Stomach smooth muscle (tissue), 2 donors: ENCODE results near the gene ADGRL4.
"Not testable (repeated sequence)": the region's sequence is repeated elsewhere in the genome, so short reads cannot be mapped to it uniquely, and the experiment has no call there.

Experiments
- H3K27ac ChIP-seq: one replicate; pipeline ENCODE4 v1.7.0; 2013; ENCODE audit warnings: mild to moderate bottlenecking, low read length, inconsistent platforms
- H3K27me3 ChIP-seq, 2 donors: one replicate each; pipeline ENCODE4 v1.7.0; 2013; ENCODE audit warnings: low read length in 2 of 2; ENCODE audit not compliant: insufficient read depth in 2 of 2, control insufficient read depth in 1 of 2
- H3K36me3 ChIP-seq, 2 donors: one replicate each; pipeline ENCODE4 v1.7.0; 2013; ENCODE audit warnings: low read length in 2 of 2; ENCODE audit not compliant: control insufficient read depth in 2 of 2, insufficient read depth in 2 of 2
- H3K4me1 ChIP-seq: one replicate; pipeline ENCODE4 v1.7.0; 2013; ENCODE audit warnings: low read length; ENCODE audit not compliant: control insufficient read depth, insufficient read depth
- H3K4me3 ChIP-seq, 2 donors: one replicate each; pipeline ENCODE4 v1.7.0; 2013; ENCODE audit warnings: low read length in 2 of 2
- H3K9ac ChIP-seq, 2 donors: one replicate each; pipeline ENCODE4 v1.7.0; 2013; ENCODE audit warnings: low read length in 2 of 2, mild to moderate bottlenecking in 1 of 2
- H3K9me3 ChIP-seq, 2 donors: one replicate each; pipeline ENCODE4 v1.7.0; 2013; ENCODE audit warnings: low read length in 2 of 2; ENCODE audit not compliant: control insufficient read depth in 2 of 2
- donor health status: healthy.
- donor health status: Pancreatic carcinoma.

Gene ADGRL4

DNA sequence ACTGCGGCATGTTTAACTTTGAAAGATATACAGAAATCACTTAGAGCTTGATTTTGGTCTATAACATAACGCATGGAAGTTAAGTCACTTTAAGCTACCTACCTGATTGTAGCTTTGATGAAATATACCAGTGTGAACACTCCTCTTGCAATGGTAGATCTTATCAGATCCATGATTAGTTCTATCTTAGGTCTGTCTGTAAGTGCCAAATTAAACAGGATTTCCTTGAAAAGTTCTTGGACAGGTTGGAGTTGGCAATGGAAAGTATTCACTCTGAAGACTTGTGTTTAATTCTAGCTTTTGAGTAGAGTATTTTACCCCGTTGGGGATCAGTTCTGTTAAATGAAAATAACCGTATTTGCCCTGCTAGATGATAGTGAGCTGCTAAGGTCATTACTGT is 4.1 kb upstream of the ADGRL4 start:
- Histone ChIP-seq H3K27ac (no peak overlapping the region), H3K9ac (no peak overlapping the region), H3K9me3 (no peaks in the 10 kb centered on the region), H3K36me3 (no peaks in the 10 kb centered on the region), H3K4me1 (no peaks in the 10 kb centered on the region), H3K27me3 (peaks cover 0 to 4% of the 10 kb centered on the region in 2 donors), H3K4me3 (no peak overlapping the region)

DNA sequence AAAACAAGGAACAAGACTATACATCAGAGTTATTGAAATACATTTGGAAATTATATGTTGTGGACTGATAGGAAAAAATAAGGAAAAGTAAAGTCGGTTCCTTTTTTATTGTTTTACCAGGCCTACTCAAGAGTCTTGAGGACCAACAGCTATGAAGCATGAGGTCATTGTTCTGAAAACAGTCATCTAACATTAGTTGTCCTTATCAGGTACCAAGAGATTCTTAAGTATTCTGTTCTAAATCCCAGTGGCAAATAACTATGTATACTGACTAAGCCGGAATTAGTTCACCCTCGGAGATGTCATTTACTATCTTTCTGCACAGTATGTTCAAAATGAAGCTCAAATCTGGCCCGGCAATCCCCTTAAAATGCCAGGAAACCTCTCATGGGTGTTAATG is 585 bp downstream of the ADGRL4 start:
- H3K27ac ChIP-seq = peak overlapping the region; percentile 4
- peaks cover 0 to 4% of the 10 kb centered on the region in 2 donors for H3K27me3 ChIP-seq
- H3K4me3 ChIP-seq = peak overlapping the region in 1 of 2 donors; percentile 1
- H3K36me3 ChIP-seq = no peaks in the 10 kb centered on the region
- H3K4me1 ChIP-seq = no peaks in the 10 kb centered on the region
- peak overlapping the region in 1 of 2 donors; percentile 22 for H3K9ac ChIP-seq
- no peaks in the 10 kb centered on the region for H3K9me3 ChIP-seq

DNA sequence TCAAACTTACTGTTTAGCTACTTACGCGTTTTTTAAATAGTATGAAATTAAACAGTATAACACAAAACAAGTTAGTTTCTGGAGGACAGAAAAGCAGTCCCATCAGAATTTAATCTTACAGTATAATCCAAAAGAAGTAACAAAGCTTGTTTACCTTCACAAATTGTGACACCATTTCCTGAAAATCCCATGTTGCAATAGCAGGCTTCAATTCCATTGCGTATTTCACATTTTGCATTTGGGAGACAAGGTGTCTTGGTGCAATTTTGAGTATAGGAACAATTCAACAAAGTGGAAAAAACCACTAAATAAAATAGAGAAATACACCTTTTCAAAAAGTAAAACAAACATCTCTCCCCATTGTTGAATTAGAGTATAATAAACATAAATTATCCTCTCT is 1.6 kb downstream of the ADGRL4 start:
- Histone ChIP-seq H3K9me3 (no peaks in the 10 kb centered on the region), H3K4me3 (no peak overlapping the region), H3K9ac (no peak overlapping the region), H3K27ac (no peak overlapping the region), H3K4me1 (no peaks in the 10 kb centered on the region), H3K36me3 (no peaks in the 10 kb centered on the region), H3K27me3 (peaks cover 0 to 4% of the 10 kb centered on the region in 2 donors)

DNA sequence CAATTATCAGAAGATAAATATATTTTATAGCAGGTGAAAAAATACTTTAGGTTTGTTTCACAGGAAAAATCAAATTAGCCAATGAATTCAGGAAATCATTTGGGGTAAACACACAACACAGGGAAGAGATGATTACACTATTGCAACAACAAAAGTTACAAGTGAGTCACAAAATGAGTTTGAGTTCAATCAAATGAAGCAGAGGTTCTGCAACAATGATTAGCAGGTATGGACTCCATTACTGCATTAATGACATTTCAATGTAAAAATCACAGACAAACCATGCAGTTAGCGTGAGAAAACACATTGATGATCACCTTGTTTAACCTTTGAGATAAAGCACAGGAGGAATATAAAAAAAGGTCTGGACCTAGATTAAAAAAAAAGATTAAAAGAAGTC is 9.7 kb downstream of the ADGRL4 start:
- Histone ChIP-seq H3K9ac (no peak overlapping the region), H3K4me3 (no peak overlapping the region), H3K27me3 (no peaks in the 10 kb centered on the region), H3K9me3 (no peaks in the 10 kb centered on the region), H3K27ac (no peak overlapping the region), H3K4me1 (no peaks in the 10 kb centered on the region), H3K36me3 (no peaks in the 10 kb centered on the region)

DNA sequence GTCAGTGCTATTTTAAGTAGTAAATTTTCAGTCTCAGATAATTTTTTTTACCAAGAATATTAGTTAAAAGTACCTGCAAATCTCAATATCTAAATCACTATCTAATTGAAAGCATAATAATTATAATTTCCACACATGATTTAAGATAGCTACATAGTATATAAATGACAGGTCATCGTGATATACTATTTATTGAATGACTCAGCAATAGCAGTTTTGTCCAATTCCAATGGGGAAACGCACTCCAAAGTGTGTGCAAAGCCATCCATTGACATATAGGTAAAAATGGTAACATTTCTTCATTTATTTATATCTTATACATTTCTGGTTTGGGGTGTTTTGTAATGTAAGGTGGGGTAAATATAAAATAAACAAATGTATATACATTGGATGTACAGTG is 19.5 kb downstream of the ADGRL4 start:
- Histone ChIP-seq H3K9ac (no peak overlapping the region), H3K4me3 (no peak overlapping the region), H3K9me3 (peaks cover 0 to 4% of the 10 kb centered on the region in 2 donors), H3K27me3 (no peaks in the 10 kb centered on the region), H3K27ac (no peak overlapping the region), H3K36me3 (no peaks in the 10 kb centered on the region), H3K4me1 (no peaks in the 10 kb centered on the region)

DNA sequence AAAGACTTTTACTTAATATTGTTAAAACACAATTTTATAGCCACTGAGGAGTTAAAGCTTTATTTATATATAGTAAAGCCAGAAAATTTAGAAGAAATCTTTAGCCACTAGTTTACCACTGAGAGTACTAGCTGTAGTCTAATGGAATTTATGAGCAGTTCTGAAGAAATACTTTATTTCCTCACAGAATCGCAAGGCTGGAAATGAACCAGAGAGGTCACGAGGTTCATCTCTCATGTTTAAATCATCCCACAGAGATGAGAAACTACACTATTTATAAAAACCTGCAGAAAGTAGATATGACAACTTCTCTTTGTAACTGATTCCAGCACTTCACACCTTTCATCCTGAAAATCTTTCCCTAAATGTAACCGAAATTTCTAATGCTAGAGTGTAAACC is 26.0 kb downstream of the ADGRL4 start:
- H3K27ac ChIP-seq = no peak overlapping the region
- H3K4me3 ChIP-seq = no peak overlapping the region
- no peak overlapping the region for H3K9ac ChIP-seq
- H3K36me3 ChIP-seq = no peaks in the 10 kb centered on the region
- no peaks in the 10 kb centered on the region for H3K4me1 ChIP-seq
- H3K9me3 ChIP-seq = no peaks in the 10 kb centered on the region
- no peaks in the 10 kb centered on the region for H3K27me3 ChIP-seq

DNA sequence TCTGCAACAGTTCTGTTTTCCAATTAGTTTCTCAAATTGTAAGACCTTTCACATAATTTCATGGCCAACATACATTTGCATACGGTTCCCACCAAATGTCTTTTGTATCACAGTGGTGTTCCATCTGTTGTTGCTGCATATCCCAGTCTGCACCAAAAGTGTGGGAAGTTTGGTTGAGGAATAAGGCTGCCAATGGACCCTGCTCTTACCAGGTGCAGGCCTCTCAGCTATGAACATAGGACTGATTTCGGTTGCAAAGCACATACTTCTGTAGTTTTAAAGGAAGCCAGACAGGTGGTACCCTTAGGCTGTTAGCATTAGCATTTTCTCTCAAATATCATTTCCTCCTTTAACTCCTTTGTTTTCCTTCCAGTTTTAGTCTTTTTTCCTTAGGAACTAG is 33.8 kb downstream of the ADGRL4 start:
- Histone ChIP-seq H3K9ac (no peak overlapping the region), H3K27me3 (no peaks in the 10 kb centered on the region), H3K27ac (no peak overlapping the region), H3K4me3 (no peak overlapping the region), H3K4me1 (no peaks in the 10 kb centered on the region), H3K36me3 (no peaks in the 10 kb centered on the region), H3K9me3 (no peaks in the 10 kb centered on the region)

DNA sequence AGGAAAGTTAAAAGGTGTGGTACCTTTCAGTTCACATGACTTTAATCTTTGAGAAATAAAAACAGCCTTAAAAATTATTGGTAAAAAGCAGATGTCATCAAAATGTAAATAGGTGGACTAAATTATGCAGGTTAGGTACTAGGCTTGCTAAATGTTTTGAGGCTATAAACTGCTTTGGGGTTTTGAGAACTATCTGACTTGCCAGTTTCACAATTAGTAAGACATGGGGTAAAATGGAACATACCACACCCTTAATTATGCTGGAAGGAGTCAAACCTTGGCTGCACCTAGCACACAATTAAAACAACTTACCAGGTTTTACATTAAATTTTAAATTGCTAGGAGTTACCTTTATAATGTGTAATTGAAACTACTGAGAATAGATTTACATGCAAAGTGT is 39.4 kb downstream of the ADGRL4 start:
- not testable (repeated sequence) for H3K9me3 ChIP-seq, H3K36me3 ChIP-seq, H3K4me3 ChIP-seq, H3K27ac ChIP-seq, H3K4me1 ChIP-seq, H3K27me3 ChIP-seq, H3K9ac ChIP-seq

DNA sequence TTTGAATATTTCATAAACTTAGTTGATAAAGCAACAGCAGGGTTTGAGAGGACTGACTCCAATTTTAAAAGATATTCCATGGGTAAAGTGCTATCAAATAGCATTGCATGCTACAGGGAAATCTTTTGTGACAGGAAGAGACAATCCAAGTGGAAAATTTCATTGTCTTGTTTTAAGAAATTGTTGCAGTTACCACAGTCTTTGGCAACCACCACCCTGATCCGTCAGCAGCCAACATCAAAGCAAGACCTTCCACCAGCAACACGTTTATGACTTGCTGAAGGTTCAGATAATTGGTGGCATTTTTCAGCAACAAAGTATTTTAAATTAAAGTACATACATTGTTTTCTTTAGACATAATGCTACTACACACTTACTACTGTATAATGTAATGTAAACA is 47.8 kb downstream of the ADGRL4 start:
- no peak overlapping the region for H3K27ac ChIP-seq
- H3K4me3 ChIP-seq = no peak overlapping the region
- no peaks in the 10 kb centered on the region for H3K36me3 ChIP-seq
- H3K9me3 ChIP-seq = no peaks in the 10 kb centered on the region
- no peak overlapping the region for H3K9ac ChIP-seq
- no peaks in the 10 kb centered on the region for H3K27me3 ChIP-seq
- no peaks in the 10 kb centered on the region for H3K4me1 ChIP-seq

DNA sequence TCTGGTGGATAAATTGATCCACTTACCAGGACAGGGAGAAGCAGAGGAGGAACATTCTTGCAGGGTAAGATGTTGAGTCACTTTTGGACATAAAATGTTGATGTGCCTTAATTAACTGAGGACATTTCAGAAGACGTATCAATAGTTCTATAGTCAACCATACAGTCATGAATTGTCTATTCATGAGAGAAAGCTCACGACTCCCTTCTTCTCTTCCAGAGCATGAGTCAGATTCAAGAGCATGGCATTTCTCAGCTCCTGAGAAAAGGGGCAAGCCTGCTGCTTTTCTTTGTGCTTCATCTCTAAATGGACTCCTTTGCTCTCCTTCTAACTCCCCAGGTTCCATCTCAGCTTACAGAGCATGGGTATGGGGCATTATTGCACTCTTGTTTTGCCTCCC is 55.7 kb downstream of the ADGRL4 start:
- Histone ChIP-seq H3K36me3 (no peaks in the 10 kb centered on the region), H3K4me3 (no peak overlapping the region), H3K4me1 (no peaks in the 10 kb centered on the region), H3K27me3 (no peaks in the 10 kb centered on the region), H3K9me3 (no peaks in the 10 kb centered on the region), H3K27ac (no peak overlapping the region), H3K9ac (no peak overlapping the region)

DNA sequence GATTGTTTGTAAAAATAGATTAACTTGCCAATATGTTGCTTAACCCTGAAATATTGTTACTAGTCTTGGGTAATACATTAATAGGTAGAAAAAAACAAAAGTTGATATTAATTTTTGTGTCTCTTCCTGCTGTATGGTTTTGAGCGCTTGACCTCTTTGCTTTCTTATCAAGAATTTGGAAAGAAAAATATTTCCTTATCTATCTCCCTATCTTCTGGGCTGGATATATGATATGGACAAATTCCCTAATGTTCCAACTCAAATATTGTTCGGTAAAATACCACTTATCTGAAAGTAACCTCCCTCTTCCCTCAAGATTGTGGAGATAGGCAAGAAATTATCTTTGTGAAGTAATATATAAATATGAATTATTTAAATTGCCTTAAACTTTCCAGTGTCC is 57.3 kb downstream of the ADGRL4 start:
- H3K9ac ChIP-seq = no peak overlapping the region
- no peaks in the 10 kb centered on the region for H3K27me3 ChIP-seq
- no peaks in the 10 kb centered on the region for H3K4me1 ChIP-seq
- H3K9me3 ChIP-seq = no peaks in the 10 kb centered on the region
- no peaks in the 10 kb centered on the region for H3K36me3 ChIP-seq
- no peak overlapping the region for H3K4me3 ChIP-seq
- H3K27ac ChIP-seq = no peak overlapping the region

DNA sequence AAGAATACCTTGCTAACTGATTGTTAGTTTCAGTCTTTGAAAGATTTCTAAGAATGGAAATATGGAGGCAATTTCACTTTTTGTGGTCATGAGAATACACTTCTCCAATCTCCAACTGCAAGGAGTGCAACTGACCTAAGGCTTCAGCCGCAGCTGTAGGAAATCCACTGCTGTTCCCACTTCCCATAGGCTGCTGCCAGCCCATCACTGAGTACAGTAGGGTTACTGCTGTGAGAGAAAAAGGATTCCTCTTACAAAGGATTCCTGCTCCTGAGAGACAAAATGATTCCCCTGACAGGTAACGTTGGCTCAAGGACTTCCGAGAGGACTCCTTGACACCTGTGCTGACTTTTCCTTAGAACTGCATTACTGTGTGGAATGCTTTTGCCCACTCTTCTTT is 87.4 kb downstream of the ADGRL4 start:
- Histone ChIP-seq H3K27me3 (no peaks in the 10 kb centered on the region), H3K9me3 (no peaks in the 10 kb centered on the region), H3K27ac (no peak overlapping the region), H3K9ac (no peak overlapping the region), H3K4me1 (no peaks in the 10 kb centered on the region), H3K36me3 (no peaks in the 10 kb centered on the region), H3K4me3 (no peak overlapping the region)
